SK-N-SH treated with all-trans-retinoic acid at 6 μM for 48 hours (cell line): Measurements from ENCODE around the gene APOL3.
"Not testable (repeated sequence)": the region's sequence is repeated elsewhere in the genome, so short reads cannot be mapped to it uniquely, and the experiment has no call there.

Source experiments
- ATAC-seq: fragments of 200-7000 bp; cut with Tn5 transposase; 3 replicates; pipeline ENCODE4 v1.9.1; 2020; ENCODE audit warnings: mild to moderate bottlenecking, moderate library complexity
- ARNTL ChIP-seq: fragments of 450-650 bp; formaldehyde crosslinking; IDR thresholded peaks from 2 replicates; pipeline ENCODE4 v1.5.0; 2020; ENCODE audit warnings: low read depth, mild to moderate bottlenecking, moderate library complexity, borderline replicate concordance
- BACH2 ChIP-seq: fragments of 250-450 bp; sonication (Bioruptor Pico); IDR thresholded peaks from 2 replicates; pipeline ENCODE4 v1.9.0; 2021; ENCODE audit warnings: mild to moderate bottlenecking, borderline replicate concordance
- CREB5 ChIP-seq: fragments of 250-450 bp; sonication (Bioruptor Pico); IDR thresholded peaks from 2 replicates; pipeline ENCODE4 v1.5.1; 2020; ENCODE audit warnings: low read depth, mild to moderate bottlenecking, moderate library complexity
- CSDC2 ChIP-seq: fragments of 250-450 bp; sonication (Bioruptor Pico); IDR thresholded peaks from 2 replicates; pipeline ENCODE4 v1.5.0; 2020; ENCODE audit warnings: mild to moderate bottlenecking, moderate library complexity
- ESRRG ChIP-seq: fragments of 250-450 bp; sonication (Bioruptor Pico); IDR thresholded peaks from 2 replicates; pipeline ENCODE4 v1.6.1; 2021; ENCODE audit warnings: mild to moderate bottlenecking
- GLIS3 ChIP-seq: fragments of 250-450 bp; sonication (Bioruptor Pico); IDR thresholded peaks from 2 replicates; pipeline ENCODE4 v1.5.0; 2020; ENCODE audit warnings: mild to moderate bottlenecking, moderate library complexity
- ISL1 ChIP-seq: fragments of 250-450 bp; sonication (Bioruptor Pico); IDR thresholded peaks from 2 replicates; pipeline ENCODE4 v2.1.2; 2022; ENCODE audit warnings: mild to moderate bottlenecking, moderate library complexity
- OSR1 ChIP-seq: fragments of 250-450 bp; sonication (Bioruptor Pico); IDR thresholded peaks from 2 replicates; pipeline ENCODE4 v1.8.0; 2022; ENCODE audit warnings: moderate library complexity, mild to moderate bottlenecking, inconsistent platforms
- PPARA ChIP-seq: fragments of 250-450 bp; sonication (Bioruptor Pico); IDR thresholded peaks from 2 replicates; pipeline ENCODE4 v1.5.0; 2020; ENCODE audit warnings: mild to moderate bottlenecking, borderline replicate concordance
- RARB ChIP-seq: fragments of 250-450 bp; sonication (Bioruptor Pico); IDR thresholded peaks from 2 replicates; pipeline ENCODE4 v1.8.0; 2021; ENCODE audit warnings: mild to moderate bottlenecking, moderate library complexity
- SNAI2 ChIP-seq: fragments of 250-450 bp; sonication (Bioruptor Pico); IDR thresholded peaks from 2 replicates; pipeline ENCODE4 v1.5.0; 2020; ENCODE audit warnings: mild to moderate bottlenecking, moderate library complexity
- TCF4 ChIP-seq: fragments of 250-450 bp; sonication (Bioruptor Pico); IDR thresholded peaks from 2 replicates; pipeline ENCODE4 v1.8.0; 2021; ENCODE audit warnings: mild to moderate bottlenecking, moderate library complexity, borderline replicate concordance
- TOX ChIP-seq: fragments of 250-450 bp; sonication (Bioruptor Pico); IDR thresholded peaks from 2 replicates; pipeline ENCODE4 v1.8.0; 2021; ENCODE audit warnings: mild to moderate bottlenecking, moderate library complexity, borderline replicate concordance
- ZC3H10 ChIP-seq: fragments of 250-450 bp; sonication (Bioruptor Pico); IDR thresholded peaks from 2 replicates; pipeline ENCODE4 v1.5.1; 2021; ENCODE audit warnings: mild to moderate bottlenecking, moderate library complexity
- ZFP3 ChIP-seq: fragments of 250-450 bp; sonication (Bioruptor Pico); IDR thresholded peaks from 2 replicates; pipeline ENCODE4 v1.5.0; 2020; ENCODE audit warnings: mild to moderate bottlenecking, moderate library complexity
- ZFP30 ChIP-seq: fragments of 450-650 bp; formaldehyde crosslinking; IDR thresholded peaks from 2 replicates; pipeline ENCODE4 v1.5.0; 2022; ENCODE audit warnings: mild to moderate bottlenecking, moderate library complexity
- ZNF565 ChIP-seq: fragments of 450-650 bp; formaldehyde crosslinking; conservative IDR thresholded peaks from 2 replicates; pipeline ENCODE4 v1.5.0; 2020; ENCODE audit warnings: low read depth, mild to moderate bottlenecking, moderate library complexity
- ZNF70 ChIP-seq: fragments of 450-650 bp; formaldehyde crosslinking; IDR thresholded peaks from 2 replicates; pipeline ENCODE4 v1.5.0; 2020; ENCODE audit warnings: mild to moderate bottlenecking, moderate library complexity
- ZNF8 ChIP-seq: fragments of 450-650 bp; formaldehyde crosslinking; IDR thresholded peaks from 2 replicates; pipeline ENCODE4 v1.5.0; 2020; ENCODE audit warnings: mild to moderate bottlenecking, moderate library complexity
- TF ChIP-seq, protein P1 (sequence below): fragments of 250-450 bp; sonication (Bioruptor Pico); IDR thresholded peaks from 2 replicates; pipeline ENCODE4 v1.8.0; 2020; ENCODE audit warnings: mild to moderate bottlenecking, moderate library complexity, borderline replicate concordance
- TF ChIP-seq, protein P2 (sequence below): fragments of 250-450 bp; sonication (Bioruptor Pico); IDR thresholded peaks from 2 replicates; pipeline ENCODE4 v1.8.0; 2021; ENCODE audit warnings: low read depth, mild to moderate bottlenecking, moderate library complexity, borderline replicate concordance
- TF ChIP-seq, protein P3 (sequence below): fragments of 250-450 bp; sonication (Bioruptor Pico); IDR thresholded peaks from 2 replicates; pipeline ENCODE4 v1.5.1; 2021; ENCODE audit warnings: mild to moderate bottlenecking, moderate library complexity

The APOL3 gene

DNA sequence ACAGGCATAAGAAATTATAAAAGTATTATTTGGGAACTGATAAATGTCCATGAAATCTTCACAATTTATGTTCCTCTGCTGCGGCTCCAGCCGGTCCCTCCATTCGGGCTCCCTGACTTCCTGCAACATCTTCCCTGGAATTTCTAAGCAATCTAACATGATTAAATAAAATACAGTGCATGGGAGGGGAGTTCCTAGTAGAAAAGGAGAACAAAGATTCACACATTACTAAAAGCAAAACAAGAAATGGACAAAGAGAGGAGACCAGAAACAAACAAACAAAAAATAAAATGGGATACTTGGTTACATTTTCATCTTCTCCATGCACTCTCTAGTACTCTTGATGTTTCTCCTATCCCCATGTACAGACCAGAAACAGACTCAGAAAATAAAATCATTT lies 49.7 kb upstream of the APOL3 start (continued):
- no peak for TF ChIP-seq TOX (CRISPR knock-in tag)

- ATAC-seq, result not testable (repeated sequence)
Measured at GRCh38 chr22:36209488-36209908, 48.9 kb upstream of the APOL3 start.

GRCh38 chr22:36208914-36209313 lies 48.4 kb upstream of the APOL3 start:
- TF ChIP-seq GLIS3 (CRISPR knock-in tag) (no peak), SNAI2 (CRISPR knock-in tag) (no peak), RARB (no peak), ZFP30 (CRISPR knock-in tag) (no peak), ZNF565 (no peak), ZFP3 (no peak), CSDC2 (no peak)
- TF ChIP-seq, protein P1, sequence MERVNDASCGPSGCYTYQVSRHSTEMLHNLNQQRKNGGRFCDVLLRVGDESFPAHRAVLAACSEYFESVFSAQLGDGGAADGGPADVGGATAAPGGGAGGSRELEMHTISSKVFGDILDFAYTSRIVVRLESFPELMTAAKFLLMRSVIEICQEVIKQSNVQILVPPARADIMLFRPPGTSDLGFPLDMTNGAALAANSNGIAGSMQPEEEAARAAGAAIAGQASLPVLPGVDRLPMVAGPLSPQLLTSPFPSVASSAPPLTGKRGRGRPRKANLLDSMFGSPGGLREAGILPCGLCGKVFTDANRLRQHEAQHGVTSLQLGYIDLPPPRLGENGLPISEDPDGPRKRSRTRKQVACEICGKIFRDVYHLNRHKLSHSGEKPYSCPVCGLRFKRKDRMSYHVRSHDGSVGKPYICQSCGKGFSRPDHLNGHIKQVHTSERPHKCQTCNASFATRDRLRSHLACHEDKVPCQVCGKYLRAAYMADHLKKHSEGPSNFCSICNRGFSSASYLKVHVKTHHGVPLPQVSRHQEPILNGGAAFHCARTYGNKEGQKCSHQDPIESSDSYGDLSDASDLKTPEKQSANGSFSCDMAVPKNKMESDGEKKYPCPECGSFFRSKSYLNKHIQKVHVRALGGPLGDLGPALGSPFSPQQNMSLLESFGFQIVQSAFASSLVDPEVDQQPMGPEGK, result no peak
- ATAC-seq, result no peak

- ATAC-seq, result no peak
- TF ChIP-seq SNAI2 (CRISPR knock-in tag), result no peak
- TF ChIP-seq ISL1 (CRISPR knock-in tag), result no peak
- no peak for TF ChIP-seq TOX (CRISPR knock-in tag)
Measured at GRCh38 chr22:36208162-36208765, 47.7 kb upstream of the APOL3 start.

- no peak for ATAC-seq
- TF ChIP-seq, protein P2, sequence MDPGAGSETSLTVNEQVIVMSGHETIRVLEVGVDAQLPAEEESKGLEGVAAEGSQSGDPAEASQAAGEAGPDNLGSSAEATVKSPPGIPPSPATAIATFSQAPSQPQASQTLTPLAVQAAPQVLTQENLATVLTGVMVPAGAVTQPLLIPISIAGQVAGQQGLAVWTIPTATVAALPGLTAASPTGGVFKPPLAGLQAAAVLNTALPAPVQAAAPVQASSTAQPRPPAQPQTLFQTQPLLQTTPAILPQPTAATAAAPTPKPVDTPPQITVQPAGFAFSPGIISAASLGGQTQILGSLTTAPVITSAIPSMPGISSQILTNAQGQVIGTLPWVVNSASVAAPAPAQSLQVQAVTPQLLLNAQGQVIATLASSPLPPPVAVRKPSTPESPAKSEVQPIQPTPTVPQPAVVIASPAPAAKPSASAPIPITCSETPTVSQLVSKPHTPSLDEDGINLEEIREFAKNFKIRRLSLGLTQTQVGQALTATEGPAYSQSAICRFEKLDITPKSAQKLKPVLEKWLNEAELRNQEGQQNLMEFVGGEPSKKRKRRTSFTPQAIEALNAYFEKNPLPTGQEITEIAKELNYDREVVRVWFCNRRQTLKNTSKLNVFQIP (CRISPR knock-in tag), result no peak
- TF ChIP-seq PPARA (CRISPR knock-in tag) (no peak), ZNF565 (no peak), CREB5 (CRISPR knock-in tag) (no peak), TOX (CRISPR knock-in tag) (no peak), ISL1 (CRISPR knock-in tag) (no peak), ZFP3 (no peak), ARNTL (CRISPR knock-in tag) (no peak), BACH2 (no peak), GLIS3 (CRISPR knock-in tag) (no peak), ESRRG (CRISPR knock-in tag) (no peak), ZFP30 (CRISPR knock-in tag) (no peak), RARB (no peak)
- TF ChIP-seq, protein P1, result no peak
Measured at GRCh38 chr22:36206255-36206654, 45.7 kb upstream of the APOL3 start.

GRCh38 chr22:36205573-36205972 lies 45.0 kb upstream of the APOL3 start:
- ATAC-seq, result not testable (repeated sequence)

DNA sequence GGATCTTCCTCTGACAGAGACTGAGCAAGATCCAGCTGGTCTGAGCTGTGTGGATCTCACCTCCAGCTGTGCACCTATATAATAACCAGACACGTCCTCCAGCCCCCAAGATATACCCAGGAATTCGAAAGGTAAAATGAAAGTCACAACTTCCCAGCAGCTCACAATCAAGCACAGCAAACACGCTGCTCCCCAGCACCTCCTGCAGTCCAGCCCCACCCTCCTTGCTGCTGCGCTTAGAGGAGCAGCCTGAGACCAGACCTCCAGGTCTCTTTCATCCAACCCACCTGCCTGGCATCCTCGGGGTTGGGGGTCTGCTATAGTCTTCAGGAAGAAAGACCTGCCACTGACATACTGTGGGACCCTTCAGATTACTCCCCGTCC lies 44.1 kb upstream of the APOL3 start:
- no peak for ATAC-seq
- TF ChIP-seq BACH2 (no peak), SNAI2 (CRISPR knock-in tag) (no peak), OSR1 (no peak), ZFP30 (CRISPR knock-in tag) (no peak), ZNF8 (no peak), ARNTL (CRISPR knock-in tag) (no peak), ZNF70 (CRISPR knock-in tag) (no peak), ISL1 (CRISPR knock-in tag) (no peak), TCF4 (CRISPR knock-in tag) (no peak), ZC3H10 (CRISPR knock-in tag) (no peak), RARB (no peak), GLIS3 (CRISPR knock-in tag) (no peak), TOX (CRISPR knock-in tag) (no peak)
- TF ChIP-seq, protein P3, sequence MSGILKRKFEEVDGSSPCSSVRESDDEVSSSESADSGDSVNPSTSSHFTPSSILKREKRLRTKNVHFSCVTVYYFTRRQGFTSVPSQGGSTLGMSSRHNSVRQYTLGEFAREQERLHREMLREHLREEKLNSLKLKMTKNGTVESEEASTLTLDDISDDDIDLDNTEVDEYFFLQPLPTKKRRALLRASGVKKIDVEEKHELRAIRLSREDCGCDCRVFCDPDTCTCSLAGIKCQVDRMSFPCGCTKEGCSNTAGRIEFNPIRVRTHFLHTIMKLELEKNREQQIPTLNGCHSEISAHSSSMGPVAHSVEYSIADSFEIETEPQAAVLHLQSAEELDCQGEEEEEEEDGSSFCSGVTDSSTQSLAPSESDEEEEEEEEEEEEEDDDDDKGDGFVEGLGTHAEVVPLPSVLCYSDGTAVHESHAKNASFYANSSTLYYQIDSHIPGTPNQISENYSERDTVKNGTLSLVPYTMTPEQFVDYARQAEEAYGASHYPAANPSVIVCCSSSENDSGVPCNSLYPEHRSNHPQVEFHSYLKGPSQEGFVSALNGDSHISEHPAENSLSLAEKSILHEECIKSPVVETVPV, result no peak
- TF ChIP-seq, protein P2 (CRISPR knock-in tag), result no peak
